NCI-H1436 treated with DMSO at 0.1 percent for 48 hours (cell line): ENCODE data around the gene LYPD6B.
"Not testable (repeated sequence)": the region's sequence is repeated elsewhere in the genome, so short reads cannot be mapped to it uniquely, and the experiment has no call there.

ENCODE experiments used
- DNase-seq: peaks from one replicate; lab custom pipeline; 2025; lab: John Stamatoyannopoulos, UW

The LYPD6B gene

GRCh38 chr2:149205143-149205542 lies 166.6 kb downstream of the LYPD6B start:
- DNase-seq, result no peak

- DNase-seq, result no peak
Measured at GRCh38 chr2:149213764-149214493, 175.4 kb downstream of the LYPD6B start.

GRCh38 chr2:149218497-149218896 lies 180.0 kb downstream of the LYPD6B start:
- DNase-seq, result no peak

GRCh38 chr2:149219856-149220255 lies 181.4 kb downstream of the LYPD6B start:
- DNase-seq, result no peak

- no peak for DNase-seq
Measured at GRCh38 chr2:149221002-149221401, 182.5 kb downstream of the LYPD6B start.

- no peak for DNase-seq
Measured at GRCh38 chr2:149221898-149222297, 183.4 kb downstream of the LYPD6B start.

- no peak for DNase-seq
Measured at GRCh38 chr2:149223472-149224095, 185.1 kb downstream of the LYPD6B start.

GRCh38 chr2:149224543-149224942 lies 186.0 kb downstream of the LYPD6B start:
- DNase-seq, result no peak

- DNase-seq, result no peak
Measured at GRCh38 chr2:149225446-149225845, 186.9 kb downstream of the LYPD6B start.

GRCh38 chr2:149226790-149227189 lies 188.3 kb downstream of the LYPD6B start:
- no peak for DNase-seq

GRCh38 chr2:149235816-149236375 lies 197.4 kb downstream of the LYPD6B start:
- no peak for DNase-seq

- DNase-seq, result no peak
Measured at GRCh38 chr2:149236410-149236809, 197.9 kb downstream of the LYPD6B start.

GRCh38 chr2:149246186-149246585 lies 207.7 kb downstream of the LYPD6B start:
- DNase-seq, result no peak

GRCh38 chr2:149251436-149251835 lies 212.9 kb downstream of the LYPD6B start:
- DNase-seq, result not testable (repeated sequence)

GRCh38 chr2:149256877-149257276 lies 218.4 kb downstream of the LYPD6B start:
- not testable (repeated sequence) for DNase-seq

- DNase-seq, result no peak
Measured at GRCh38 chr2:149258531-149258930, 220.0 kb downstream of the LYPD6B start.

GRCh38 chr2:149259136-149259535 lies 220.6 kb downstream of the LYPD6B start:
- no peak for DNase-seq

GRCh38 chr2:149261692-149262091 lies 223.2 kb downstream of the LYPD6B start:
- DNase-seq, result no peak
